Measurements from ENCODE around the gene SBK1. TPM values are rescaled to one million over a fixed set of nuclear protein-coding genes. Genes with fewer than 3 reads are reported as not detected.
A peak's percentile ranks its signal among the peaks of the same experiment; 100 is the strongest.

SBK1 gene
- total and polyA plus RNA-seq, 2 experiments from 2014 or later, result 4.2 to 9.7 TPM

DNA sequence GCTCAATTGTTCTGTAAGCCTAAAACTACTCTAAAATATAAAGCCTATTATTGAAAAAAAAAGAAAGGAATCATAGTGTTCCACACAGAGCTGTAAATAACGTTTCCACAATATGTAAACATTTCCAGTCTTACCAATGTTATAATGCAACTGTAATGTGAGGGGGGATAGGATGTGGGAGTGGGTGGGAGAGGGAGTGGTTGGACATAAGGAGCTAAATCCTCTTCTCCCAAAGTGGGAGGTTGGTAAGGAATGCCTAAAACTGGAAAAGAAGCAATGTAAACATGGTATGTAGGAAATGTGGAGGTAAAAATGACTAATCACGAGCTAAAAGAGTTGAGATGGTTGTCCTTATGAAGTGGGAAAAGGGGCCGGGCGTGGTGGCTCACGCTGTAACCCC is 17.6 kb upstream of the SBK1 start:
- peaks cover 5% of the 10 kb centered on the region for H3K27me3 ChIP-seq
- H3K9me2 ChIP-seq (replicated peaks; ENCODE audit: insufficient read depth), result no peaks in the 10 kb centered on the region
- H3K9me3 ChIP-seq (ENCODE audit: low read depth), result no peaks in the 10 kb centered on the region
- no peaks in the 10 kb centered on the region for H4K20me1 ChIP-seq (ENCODE audit: insufficient read depth, poor library complexity, severe bottlenecking)
- H3K79me2 ChIP-seq, result no peaks in the 10 kb centered on the region
- no peak overlapping the region for H3K27ac ChIP-seq
- no peak overlapping the region for H2AFZ ChIP-seq
- no peak overlapping the region for H3K4me3 ChIP-seq
- 72% methylated on average over 5 of the region's 5 CpGs for WGBS (ENCODE audit: low lambda C conversion rate, missing lambda C conversion rate)
- no peaks in the 10 kb centered on the region for H3K36me3 ChIP-seq (replicated peaks; ENCODE audit: insufficient read depth, low read depth)
- TF ChIP-seq EZH2phosphoT487 (IDR thresholded peaks at IDR 0.05; ENCODE audit: low read depth, severe bottlenecking, unreplicated experiment), result no peak
- no peak for TF ChIP-seq EZH2 (IDR thresholded peaks at IDR 0.05; ENCODE audit: borderline replicate concordance)
- no peak for TF ChIP-seq CTCF (IDR thresholded peaks at IDR 0.05; ENCODE audit: poor library complexity)
- DNase-seq (ENCODE audit: low spot score), result no peak
- H3K4me1 ChIP-seq (ENCODE audit: insufficient read depth), result no peaks in the 10 kb centered on the region
- H3K4me2 ChIP-seq, result no peak overlapping the region

GRCh38 chr16:28276301-28276700 is 16.0 kb upstream of the SBK1 start:
- Histone ChIP-seq H3K36me3 (replicated peaks; ENCODE audit: insufficient read depth, low read depth) (no peaks in the 10 kb centered on the region), H4K20me1 (ENCODE audit: insufficient read depth, poor library complexity, severe bottlenecking) (no peaks in the 10 kb centered on the region), H3K4me3 (no peak overlapping the region), H3K27me3 (peaks cover 5% of the 10 kb centered on the region), H3K9me2 (replicated peaks; ENCODE audit: insufficient read depth) (no peaks in the 10 kb centered on the region), H2AFZ (no peak overlapping the region), H3K9me3 (ENCODE audit: low read depth) (no peaks in the 10 kb centered on the region), H3K79me2 (no peaks in the 10 kb centered on the region), H3K4me2 (no peak overlapping the region), H3K4me1 (ENCODE audit: insufficient read depth) (no peaks in the 10 kb centered on the region), H3K27ac (no peak overlapping the region)
- no peak for DNase-seq (ENCODE audit: low spot score)
- TF ChIP-seq EZH2phosphoT487 (IDR thresholded peaks at IDR 0.05; ENCODE audit: low read depth, severe bottlenecking, unreplicated experiment), result no peak
- no peak for TF ChIP-seq EZH2 (IDR thresholded peaks at IDR 0.05; ENCODE audit: borderline replicate concordance)
- TF ChIP-seq CTCF (IDR thresholded peaks at IDR 0.05; ENCODE audit: poor library complexity), result no peak
- 84% methylated on average over 11 of the region's 11 CpGs for WGBS (ENCODE audit: low lambda C conversion rate, missing lambda C conversion rate)

DNA sequence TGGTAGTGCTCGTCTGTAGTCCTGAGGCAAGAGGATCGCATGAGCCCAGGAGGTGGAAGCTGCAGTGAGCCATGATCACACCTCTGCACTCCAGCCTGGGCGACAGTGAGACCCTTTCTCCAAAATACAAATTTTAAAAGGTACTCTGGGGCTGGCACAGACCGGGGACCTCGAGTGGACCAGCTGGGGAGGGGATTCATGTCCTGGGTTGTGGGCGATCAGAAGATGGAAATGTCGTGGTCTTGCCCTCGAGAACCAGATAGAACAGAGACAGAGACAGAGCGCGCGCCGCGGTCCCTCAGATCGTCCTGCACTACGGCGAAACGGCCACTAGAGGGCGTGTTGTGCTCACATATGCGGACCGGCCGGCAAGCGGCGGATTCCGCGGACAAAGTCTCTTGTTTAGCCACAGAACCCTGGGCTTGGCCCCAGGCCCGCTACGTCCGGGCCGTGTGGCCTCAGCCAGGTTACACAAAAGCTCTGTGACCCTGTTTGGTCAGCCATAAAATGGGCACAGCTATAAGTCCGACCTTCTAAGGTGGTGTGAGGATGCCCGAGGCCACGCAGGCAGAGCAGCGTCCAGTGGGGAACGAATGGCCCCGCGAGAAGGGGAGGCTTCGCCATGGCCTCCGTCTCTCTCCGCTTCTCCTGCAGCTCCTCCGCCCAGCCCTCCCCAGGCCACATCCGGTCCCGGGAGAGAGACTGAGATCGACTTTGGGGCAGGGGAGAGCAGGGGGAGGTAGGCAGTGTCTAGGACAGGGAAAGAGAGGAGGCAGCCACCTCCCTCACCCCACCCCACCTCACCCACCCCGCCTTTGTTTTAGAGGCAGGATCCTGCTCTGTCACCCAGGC is 14.6 kb upstream of the SBK1 start:
- TF ChIP-seq EZH2 (IDR thresholded peaks at IDR 0.05; ENCODE audit: borderline replicate concordance) (no peak), CTCF (IDR thresholded peaks at IDR 0.05; ENCODE audit: poor library complexity) (peak; percentile 94)

More for the DNA sequence above, 14.6 kb upstream of the SBK1 start:
- H3K36me3 ChIP-seq (replicated peaks; ENCODE audit: insufficient read depth, low read depth), result no peaks in the 10 kb centered on the region
- no peaks in the 10 kb centered on the region for H3K4me1 ChIP-seq (ENCODE audit: insufficient read depth)
- 5% methylated on average over 36 of the region's 44 CpGs for WGBS (ENCODE audit: low lambda C conversion rate, missing lambda C conversion rate)
- no peaks in the 10 kb centered on the region for H3K9me3 ChIP-seq (ENCODE audit: low read depth)
- no peaks in the 10 kb centered on the region for H4K20me1 ChIP-seq (ENCODE audit: insufficient read depth, poor library complexity, severe bottlenecking)
- no peak overlapping the region for H3K27ac ChIP-seq
- H3K27me3 ChIP-seq, result peaks cover 5% of the 10 kb centered on the region
- no peaks in the 10 kb centered on the region for H3K79me2 ChIP-seq
- H2AFZ ChIP-seq, result peak overlapping the region; percentile 98
- peak overlapping the region; percentile 98 for H3K4me2 ChIP-seq
- H3K9me2 ChIP-seq (replicated peaks; ENCODE audit: insufficient read depth), result no peaks in the 10 kb centered on the region
- DNase-seq (ENCODE audit: low spot score), result peak; percentile 91
- peak overlapping the region; percentile 54 for H3K4me3 ChIP-seq
